Tibial nerve (tissue), 4 donors: ENCODE measurements around the gene SLC2A2.

Experiments
- EP300 ChIP-seq, 2 donors: sonication (generic); formaldehyde crosslinking; IDR thresholded peaks; one replicate each; pipeline ENCODE4 v1.6.1; 2017; ENCODE audit warnings: antibody characterized with exemption in 2 of 2, mild to moderate bottlenecking in 1 of 2
- POLR2A ChIP-seq, 2 donors: fragments of 450-650 bp; IDR thresholded peaks; one replicate each; pipeline ENCODE4 v1.6.1; 2017; ENCODE audit warnings: antibody characterized with exemption in 2 of 2, mild to moderate bottlenecking in 2 of 2, moderate library complexity in 2 of 2
- TF ChIP-seq, protein P1 (sequence below), 5 experiments: fragments of 200-600 bp in 3 of 5; fragments of 450-650 bp in 2 of 5; sonication (generic) in 3 of 5; IDR thresholded peaks; one replicate each; pipeline ENCODE4 v1.5.1; 2016 to 2019; ENCODE audit warnings: antibody characterized with exemption in 5 of 5, mild to moderate bottlenecking in 3 of 5, moderate library complexity in 2 of 5

GRCh38 chr3:170997961-170998913, 28.3 kb downstream of the SLC2A2 start:
- TF ChIP-seq, protein P1, sequence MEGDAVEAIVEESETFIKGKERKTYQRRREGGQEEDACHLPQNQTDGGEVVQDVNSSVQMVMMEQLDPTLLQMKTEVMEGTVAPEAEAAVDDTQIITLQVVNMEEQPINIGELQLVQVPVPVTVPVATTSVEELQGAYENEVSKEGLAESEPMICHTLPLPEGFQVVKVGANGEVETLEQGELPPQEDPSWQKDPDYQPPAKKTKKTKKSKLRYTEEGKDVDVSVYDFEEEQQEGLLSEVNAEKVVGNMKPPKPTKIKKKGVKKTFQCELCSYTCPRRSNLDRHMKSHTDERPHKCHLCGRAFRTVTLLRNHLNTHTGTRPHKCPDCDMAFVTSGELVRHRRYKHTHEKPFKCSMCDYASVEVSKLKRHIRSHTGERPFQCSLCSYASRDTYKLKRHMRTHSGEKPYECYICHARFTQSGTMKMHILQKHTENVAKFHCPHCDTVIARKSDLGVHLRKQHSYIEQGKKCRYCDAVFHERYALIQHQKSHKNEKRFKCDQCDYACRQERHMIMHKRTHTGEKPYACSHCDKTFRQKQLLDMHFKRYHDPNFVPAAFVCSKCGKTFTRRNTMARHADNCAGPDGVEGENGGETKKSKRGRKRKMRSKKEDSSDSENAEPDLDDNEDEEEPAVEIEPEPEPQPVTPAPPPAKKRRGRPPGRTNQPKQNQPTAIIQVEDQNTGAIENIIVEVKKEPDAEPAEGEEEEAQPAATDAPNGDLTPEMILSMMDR (IDR thresholded peaks at IDR 0.05): no peak
- no peak for TF ChIP-seq POLR2A (IDR thresholded peaks at IDR 0.05)
- no peak for TF ChIP-seq EP300 (IDR thresholded peaks at IDR 0.05)
